ENCODE data around the gene SLC29A4. TPM values are rescaled to one million over a fixed set of nuclear protein-coding genes. Genes with fewer than 3 reads are reported as not detected.
"Not testable (repeated sequence)": the region's sequence is repeated elsewhere in the genome, so short reads cannot be mapped to it uniquely, and the experiment has no call there.

The SLC29A4 gene
- total RNA-seq, 1 experiment from 2014 or later: 0.56 TPM

DNA sequence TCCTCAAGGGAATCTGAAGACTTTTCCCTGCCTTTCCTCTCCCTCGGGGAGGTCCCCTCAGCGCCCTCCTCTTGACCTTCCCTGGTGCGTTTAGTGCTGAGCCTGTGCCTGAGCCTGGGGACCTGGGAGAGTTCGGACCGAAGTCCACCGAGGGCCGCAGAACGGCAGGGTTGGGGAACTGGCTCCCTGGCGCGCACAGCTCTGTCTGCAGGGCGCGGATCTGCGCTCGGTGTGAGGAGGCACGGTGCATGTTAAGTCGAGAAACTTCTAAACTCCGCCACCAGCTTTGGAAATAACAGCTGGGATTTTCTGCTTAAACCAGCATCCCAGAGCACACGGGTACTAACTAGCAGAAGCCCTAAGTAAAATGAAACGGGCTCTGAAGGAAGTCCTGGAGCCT is 44.2 kb upstream of the SLC29A4 start:
- Mint-ChIP-seq H3K27me3 (ENCODE audit: insufficient read depth, unreplicated experiment) (peaks cover 15% of the 10 kb centered on the region), H3K4me1 (ENCODE audit: insufficient read depth, unreplicated experiment) (no peaks in the 10 kb centered on the region), H3K36me3 (ENCODE audit: insufficient read depth, unreplicated experiment) (no peaks in the 10 kb centered on the region), H3K27ac (ENCODE audit: low read depth, unreplicated experiment) (no peak overlapping the region), H3K4me3 (ENCODE audit: unreplicated experiment) (no peak overlapping the region), H3K9me3 (ENCODE audit: unreplicated experiment) (no peaks in the 10 kb centered on the region)
- BruUV-seq (replicated peaks): no TSS peak
- POLR2A ChIA-PET: interaction anchor here (0.6 kb wide), 1 partner anchor 19 kb away, joined by 3 read pairs; no protein-coding TSS in a partner anchor
- intact Hi-C loops (cut with micrococcal nuclease): no loop called here
- TF ChIP-seq, protein P1, sequence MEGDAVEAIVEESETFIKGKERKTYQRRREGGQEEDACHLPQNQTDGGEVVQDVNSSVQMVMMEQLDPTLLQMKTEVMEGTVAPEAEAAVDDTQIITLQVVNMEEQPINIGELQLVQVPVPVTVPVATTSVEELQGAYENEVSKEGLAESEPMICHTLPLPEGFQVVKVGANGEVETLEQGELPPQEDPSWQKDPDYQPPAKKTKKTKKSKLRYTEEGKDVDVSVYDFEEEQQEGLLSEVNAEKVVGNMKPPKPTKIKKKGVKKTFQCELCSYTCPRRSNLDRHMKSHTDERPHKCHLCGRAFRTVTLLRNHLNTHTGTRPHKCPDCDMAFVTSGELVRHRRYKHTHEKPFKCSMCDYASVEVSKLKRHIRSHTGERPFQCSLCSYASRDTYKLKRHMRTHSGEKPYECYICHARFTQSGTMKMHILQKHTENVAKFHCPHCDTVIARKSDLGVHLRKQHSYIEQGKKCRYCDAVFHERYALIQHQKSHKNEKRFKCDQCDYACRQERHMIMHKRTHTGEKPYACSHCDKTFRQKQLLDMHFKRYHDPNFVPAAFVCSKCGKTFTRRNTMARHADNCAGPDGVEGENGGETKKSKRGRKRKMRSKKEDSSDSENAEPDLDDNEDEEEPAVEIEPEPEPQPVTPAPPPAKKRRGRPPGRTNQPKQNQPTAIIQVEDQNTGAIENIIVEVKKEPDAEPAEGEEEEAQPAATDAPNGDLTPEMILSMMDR (IDR thresholded peaks at IDR 0.05; ENCODE audit: unreplicated experiment): no peak
- no peak for DNase-seq (ENCODE audit: unreplicated experiment)
- CTCF ChIA-PET: no interaction called here

DNA sequence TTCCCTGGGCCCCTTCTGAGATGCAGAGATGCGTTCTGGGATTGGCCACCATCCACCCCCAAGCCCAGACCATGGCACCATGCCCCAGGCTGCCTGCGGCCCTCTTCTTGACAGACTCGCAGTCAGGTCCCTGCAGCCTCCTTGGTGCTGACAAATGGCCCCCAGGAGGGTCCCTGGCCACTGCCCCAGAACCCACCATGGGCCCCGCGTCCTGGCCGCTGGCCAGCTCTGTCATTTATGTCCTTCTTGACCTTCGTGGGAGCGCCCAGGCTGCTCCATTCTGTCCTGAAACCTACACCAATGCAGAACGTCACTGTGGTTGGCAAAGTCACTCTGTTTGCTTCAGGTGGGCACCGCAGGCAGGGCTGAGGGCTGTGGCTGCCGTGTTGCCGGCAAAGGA is 39.5 kb upstream of the SLC29A4 start:
- POLR2A ChIA-PET: no interaction called here
- Mint-ChIP-seq H3K36me3 (ENCODE audit: insufficient read depth, unreplicated experiment) (no peaks in the 10 kb centered on the region), H3K9me3 (ENCODE audit: unreplicated experiment) (no peaks in the 10 kb centered on the region), H3K4me1 (ENCODE audit: insufficient read depth, unreplicated experiment) (no peaks in the 10 kb centered on the region), H3K27ac (ENCODE audit: low read depth, unreplicated experiment) (no peak overlapping the region), H3K27me3 (ENCODE audit: insufficient read depth, unreplicated experiment) (peaks cover 15% of the 10 kb centered on the region), H3K4me3 (ENCODE audit: unreplicated experiment) (no peak overlapping the region)
- CTCF ChIA-PET: interaction anchor here (0.6 to 2.4 kb wide), 3 partner anchors 11 to 250 kb away, joined by 3 to 8 read pairs (median 4); no protein-coding TSS in a partner anchor
- BruUV-seq (replicated peaks): no TSS peak
- TF ChIP-seq, protein P1 (IDR thresholded peaks at IDR 0.05; ENCODE audit: unreplicated experiment): no peak
- intact Hi-C loops (cut with micrococcal nuclease): no loop called here
- no peak for DNase-seq (ENCODE audit: unreplicated experiment)

DNA sequence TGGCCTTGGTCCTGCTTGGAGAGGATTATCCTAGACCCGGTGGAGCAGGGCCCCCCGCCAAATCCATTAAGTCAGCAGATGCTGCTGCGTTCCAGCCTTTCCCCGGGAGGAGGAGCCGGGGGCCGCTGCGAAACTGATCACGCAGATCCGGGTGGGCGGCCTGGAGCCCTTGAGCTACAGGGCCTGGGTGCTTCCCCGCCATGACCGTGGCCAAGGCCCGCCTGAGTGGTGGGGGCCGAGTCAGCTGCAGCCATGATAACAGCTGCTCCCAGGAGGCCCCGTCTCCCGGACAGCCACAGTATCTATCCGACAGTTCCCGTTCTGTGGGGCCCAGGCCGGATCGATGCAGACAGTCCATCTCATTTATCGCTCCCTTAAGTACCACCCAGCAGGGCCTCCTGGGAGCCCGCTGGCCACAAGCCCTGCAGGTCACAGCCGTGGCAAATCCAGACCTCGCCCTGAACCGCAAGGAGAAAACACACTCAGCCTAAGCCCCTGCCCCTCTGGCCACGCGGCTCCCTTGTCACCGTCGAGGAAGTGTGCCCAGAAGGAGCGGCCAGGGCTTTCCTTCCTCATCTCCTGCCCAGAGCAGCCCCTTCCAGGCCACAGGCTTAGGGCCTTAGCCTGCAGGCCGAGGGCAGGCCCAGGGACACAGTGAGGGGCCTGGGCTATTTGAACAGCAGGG is 34.4 kb upstream of the SLC29A4 start:
- POLR2A ChIA-PET: no interaction called here
- CTCF ChIA-PET: no interaction called here
- TF ChIP-seq, protein P1 (IDR thresholded peaks at IDR 0.05; ENCODE audit: unreplicated experiment): no peak
- Mint-ChIP-seq H3K36me3 (ENCODE audit: insufficient read depth, unreplicated experiment) (no peaks in the 10 kb centered on the region), H3K9me3 (ENCODE audit: unreplicated experiment) (no peaks in the 10 kb centered on the region), H3K4me1 (ENCODE audit: insufficient read depth, unreplicated experiment) (no peaks in the 10 kb centered on the region), H3K4me3 (ENCODE audit: unreplicated experiment) (no peak overlapping the region), H3K27ac (ENCODE audit: low read depth, unreplicated experiment) (no peak overlapping the region), H3K27me3 (ENCODE audit: insufficient read depth, unreplicated experiment) (no peaks in the 10 kb centered on the region)
- intact Hi-C loops (cut with micrococcal nuclease): no loop called here
- DNase-seq (ENCODE audit: unreplicated experiment): no peak
- BruUV-seq (replicated peaks): no TSS peak

DNA sequence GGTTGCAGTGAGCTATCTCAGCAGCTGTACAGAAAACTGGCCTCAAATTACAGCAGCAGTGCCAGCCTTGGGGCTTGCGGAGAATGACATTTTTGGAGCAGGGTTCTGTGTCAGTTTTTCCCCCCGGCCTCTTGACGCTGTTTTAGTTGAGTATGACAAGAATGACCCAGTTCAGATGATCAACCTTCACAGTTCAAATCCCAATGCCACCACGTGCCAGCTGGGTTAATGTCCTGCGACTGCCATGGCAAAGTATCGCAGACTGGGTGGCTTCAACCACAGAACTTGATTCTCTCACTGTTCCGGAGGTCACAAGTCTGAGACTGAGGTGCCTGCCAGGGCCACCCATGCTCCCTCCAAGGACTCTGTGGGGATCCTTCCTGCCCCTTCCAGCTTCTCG is 32.0 kb upstream of the SLC29A4 start:
- DNase-seq (ENCODE audit: unreplicated experiment); POLR2A ChIA-PET; H3K36me3 Mint-ChIP-seq (ENCODE audit: insufficient read depth, unreplicated experiment); H3K27me3 Mint-ChIP-seq (ENCODE audit: insufficient read depth, unreplicated experiment); BruUV-seq (replicated peaks); H3K4me1 Mint-ChIP-seq (ENCODE audit: insufficient read depth, unreplicated experiment); H3K4me3 Mint-ChIP-seq (ENCODE audit: unreplicated experiment); H3K9me3 Mint-ChIP-seq (ENCODE audit: unreplicated experiment); intact Hi-C loops (cut with micrococcal nuclease); H3K27ac Mint-ChIP-seq (ENCODE audit: low read depth, unreplicated experiment): not testable (repeated sequence)
- CTCF ChIA-PET: interaction anchor here (1.9 kb wide), 1 partner anchor 11 kb away, joined by 13 read pairs; no protein-coding TSS in a partner anchor

DNA sequence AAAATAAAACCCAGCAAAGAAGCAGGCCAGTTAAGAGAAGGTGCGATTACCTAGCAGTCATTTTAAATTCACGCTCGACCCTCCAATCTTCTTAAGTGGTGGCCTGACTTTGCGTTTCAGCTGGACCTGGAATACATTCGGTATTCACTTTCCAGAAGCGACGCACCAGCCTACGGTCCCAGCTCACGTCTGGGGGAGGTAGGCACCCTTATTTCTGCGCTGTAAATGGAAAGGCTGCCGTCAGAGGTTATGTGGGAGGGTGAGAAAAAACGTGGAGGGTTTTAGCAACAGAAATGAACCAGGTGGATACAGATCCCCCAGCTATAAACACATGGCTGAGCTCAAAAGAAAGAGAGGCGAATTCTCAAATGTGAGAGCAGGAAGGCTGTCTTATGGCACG is 29.2 kb upstream of the SLC29A4 start:
- H3K36me3 Mint-ChIP-seq (ENCODE audit: insufficient read depth, unreplicated experiment); H3K9me3 Mint-ChIP-seq (ENCODE audit: unreplicated experiment); DNase-seq (ENCODE audit: unreplicated experiment); intact Hi-C loops (cut with micrococcal nuclease); H3K4me3 Mint-ChIP-seq (ENCODE audit: unreplicated experiment); POLR2A ChIA-PET; BruUV-seq (replicated peaks); H3K4me1 Mint-ChIP-seq (ENCODE audit: insufficient read depth, unreplicated experiment); H3K27me3 Mint-ChIP-seq (ENCODE audit: insufficient read depth, unreplicated experiment); H3K27ac Mint-ChIP-seq (ENCODE audit: low read depth, unreplicated experiment): not testable (repeated sequence)
- CTCF ChIA-PET: interaction anchor here (4.7 kb wide), 1 partner anchor 13 kb away, joined by 23 read pairs; no protein-coding TSS in a partner anchor

DNA sequence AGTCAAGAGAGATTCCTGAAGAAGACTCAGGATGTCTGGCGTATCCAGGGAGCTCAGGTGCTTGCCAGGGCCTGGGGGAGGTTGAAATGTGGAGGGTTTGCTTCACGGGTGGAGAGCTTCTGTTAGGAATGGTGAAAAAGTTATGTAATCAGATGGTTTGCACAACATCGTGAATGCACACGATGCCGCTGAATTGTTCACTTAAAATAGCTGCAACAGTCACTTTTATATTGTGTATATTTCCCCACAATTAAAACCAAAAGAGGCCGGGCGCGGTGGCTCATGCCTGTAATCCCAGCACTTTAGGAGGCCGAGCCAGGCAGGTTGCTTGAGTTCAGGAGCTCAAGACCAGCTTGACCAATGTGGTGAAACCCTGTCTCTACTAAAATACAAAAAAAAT is 28.4 kb upstream of the SLC29A4 start:
- DNase-seq (ENCODE audit: unreplicated experiment): peak; percentile 50
- H3K27ac Mint-ChIP-seq (ENCODE audit: low read depth, unreplicated experiment); H3K4me1 Mint-ChIP-seq (ENCODE audit: insufficient read depth, unreplicated experiment); H3K36me3 Mint-ChIP-seq (ENCODE audit: insufficient read depth, unreplicated experiment); H3K4me3 Mint-ChIP-seq (ENCODE audit: unreplicated experiment); intact Hi-C loops (cut with micrococcal nuclease); H3K9me3 Mint-ChIP-seq (ENCODE audit: unreplicated experiment); BruUV-seq (replicated peaks); H3K27me3 Mint-ChIP-seq (ENCODE audit: insufficient read depth, unreplicated experiment): not testable (repeated sequence)
- ChIA-PET POLR2A (interaction anchor here (0.8 kb wide), 1 partner anchor 153 kb away, joined by 3 read pairs; no protein-coding TSS in a partner anchor), CTCF (interaction anchor here (0.7 to 4.7 kb wide), 3 partner anchors 10 to 341 kb away, joined by 4 to 23 read pairs (median 4); no protein-coding TSS in a partner anchor)
